GM12878 (cell line): ENCODE measurements around the gene ALDH1A2. TPM values are rescaled to one million over a fixed set of nuclear protein-coding genes. Genes with fewer than 3 reads are reported as not detected.

Source experiments
- ATAC-seq: fragments of 200-7000 bp; cut with Tn5 transposase; 3 replicates; pipeline ENCODE4 v1.9.1; 2020; ENCODE audit warnings: mild to moderate bottlenecking, moderate library complexity
- BruUV-seq: library from RNA; stranded (reverse); fragments of 400-500 nt; replicated peaks from 2 replicates; lab custom pipeline; 2021; lab: Mats Ljungman, UMichigan
- CTCF ChIA-PET: fragments of 300-600 bp; sonication (Branson Sonifier 250); formaldehyde crosslinking; extraction: SDS; loops from one replicate; lab custom pipeline; 2021; ENCODE audit warnings: inconsistent platforms; lab: Yijun Ruan, JAX
- POLR2A ChIA-PET: fragments of 350-600 bp; formaldehyde crosslinking; extraction: SDS; loops from one replicate; lab custom pipeline; 2021; ENCODE audit warnings: inconsistent platforms; lab: Charles Lee
- RAD21 ChIA-PET: fragments of 300-600 bp; sonication (Branson Sonifier 250); formaldehyde crosslinking; loops from one replicate; lab custom pipeline; 2023; ENCODE audit warnings: antibody characterized with exemption; ENCODE audit not compliant: unreplicated experiment; lab: Charles Lee
- SMC1A ChIA-PET: fragments of 300-600 bp; sonication (Branson Sonifier 250); formaldehyde crosslinking; loops from one replicate; lab custom pipeline; 2023; ENCODE audit not compliant: unreplicated experiment, uncharacterized antibody; lab: Charles Lee
- DNase-seq: peaks from one replicate; pipeline ENCODE4 v3.0.0-alpha.2; 2011; ENCODE audit warnings: low read depth, low spot score
- FAIRE-seq: peaks from 3 replicates; lab custom pipeline; 2011; peaks lifted over from hg19 to GRCh38; lab: Jason Lieb, UNC
- H2AFZ ChIP-seq: 2 replicates; pipeline ENCODE4 v1.6.0; 2011; ENCODE audit warnings: low read depth, low read length, control low read depth; ENCODE audit not compliant: control insufficient read depth
- H3K27ac ChIP-seq: 2 replicates; pipeline ENCODE4 v1.5.1; 2011; ENCODE audit warnings: control low read depth; ENCODE audit not compliant: control insufficient read depth, insufficient read depth
- H3K27me3 ChIP-seq, 2 experiments: replicated peaks in 1 of 2; 2 replicates each; pipeline versions ENCODE4 v1.6.0 to v1.6.1; 2011; ENCODE audit warnings: low read length in 1 of 2; ENCODE audit not compliant: control insufficient read depth in 2 of 2, insufficient read depth in 2 of 2
- H3K36me3 ChIP-seq, 2 experiments: 2 replicates each; pipeline ENCODE4 v1.5.1; 2011; ENCODE audit warnings: low read length in 1 of 2; ENCODE audit not compliant: control insufficient read depth in 2 of 2, insufficient read depth in 2 of 2
- H3K4me1 ChIP-seq: 2 replicates; pipeline ENCODE4 v1.6.1; 2011; ENCODE audit warnings: mild to moderate bottlenecking, low read length, moderate library complexity, mixed read lengths; ENCODE audit not compliant: control insufficient read depth, insufficient read depth
- H3K4me2 ChIP-seq: 2 replicates; pipeline ENCODE4 v1.6.0; 2011; ENCODE audit warnings: control low read depth; ENCODE audit not compliant: control insufficient read depth, insufficient read depth
- H3K4me3 ChIP-seq: fragments of 200-600 bp; sonication (generic); 2 replicates; pipeline ENCODE4 v1.5.1; 2016
- H3K79me2 ChIP-seq: 2 replicates; pipeline ENCODE4 v1.6.0; 2011; ENCODE audit warnings: low read length; ENCODE audit not compliant: control insufficient read depth, insufficient read depth
- H3K9ac ChIP-seq: 2 replicates; pipeline ENCODE4 v1.8.0; 2011; ENCODE audit warnings: low read length, control low read depth, mixed read lengths; ENCODE audit not compliant: control insufficient read depth, insufficient read depth
- H3K9me3 ChIP-seq: replicated peaks from 3 replicates; pipeline ENCODE4 v1.5.1; 2011; ENCODE audit warnings: mild to moderate bottlenecking, low read length; ENCODE audit not compliant: control insufficient read depth, insufficient read depth
- H4K20me1 ChIP-seq: 2 replicates; pipeline ENCODE4 v1.6.0; 2011; ENCODE audit not compliant: control insufficient read depth, insufficient read depth
- ASH2L ChIP-seq: fragments of 300-600, 200-600 bp; sonication (generic); IDR thresholded peaks from 2 replicates; pipeline ENCODE4 v1.6.1; 2017; ENCODE audit warnings: low read depth, mild to moderate bottlenecking, borderline replicate concordance
- ATF7 ChIP-seq: fragments of 450-650 bp; IDR thresholded peaks from 2 replicates; pipeline ENCODE4 v1.6.1; 2016; ENCODE audit warnings: low read depth, mild to moderate bottlenecking
- BHLHE40 ChIP-seq, 2 experiments: fragments of 450-650 bp in 1 of 2; IDR thresholded peaks; 2 replicates each; pipeline ENCODE4 v1.6.1; 2011 to 2017; ENCODE audit warnings: low read depth in 2 of 2, borderline replicate concordance in 1 of 2, improper control_type of control experiment in 1 of 2, low read length in 1 of 2, mild to moderate bottlenecking in 1 of 2
- DPF2 ChIP-seq: fragments of 450-650 bp; IDR thresholded peaks from 2 replicates; pipeline ENCODE4 v1.6.1; 2017; ENCODE audit warnings: mild to moderate bottlenecking
- IRF5 ChIP-seq: fragments of 450-650 bp; IDR thresholded peaks from 2 replicates; pipeline ENCODE4 v1.6.1; 2017; ENCODE audit warnings: borderline replicate concordance
- RAD51 ChIP-seq: fragments of 450-650 bp; IDR thresholded peaks from 2 replicates; pipeline ENCODE4 v1.6.1; 2016; ENCODE audit warnings: moderate library complexity, mild to moderate bottlenecking, inconsistent platforms
- SUZ12 ChIP-seq: fragments of 200-600 bp; sonication (generic); IDR thresholded peaks from one replicate; pipeline ENCODE4 v1.6.1; 2018; ENCODE audit warnings: antibody characterized with exemption, mild to moderate bottlenecking; ENCODE audit not compliant: unreplicated experiment
- TCF7 ChIP-seq: IDR thresholded peaks from 2 replicates; pipeline ENCODE4 v1.6.1; 2014; ENCODE audit warnings: antibody characterized with exemption, borderline replicate concordance
- ZNF274 ChIP-seq: IDR thresholded peaks from one replicate; pipeline ENCODE4 v1.8.0; 2011; ENCODE audit not compliant: insufficient read length, insufficient read depth
- ZSCAN29 ChIP-seq: fragments of 450-650 bp; IDR thresholded peaks from 2 replicates; pipeline ENCODE4 v1.6.1; 2017; ENCODE audit warnings: mild to moderate bottlenecking, moderate library complexity
- in situ Hi-C: fragments of 300-500 bp; cut with MboI; formaldehyde crosslinking; loops from 9 replicates; pipeline ENCODE4 v1.14.3; 2018; ENCODE audit warnings: mixed read lengths
- intact Hi-C: fragments of 100-400 bp; cut with micrococcal nuclease; formaldehyde crosslinking; loops from one replicate; pipeline ENCODE4 v1.14.2; 2022; ENCODE audit not compliant: unreplicated experiment
- polyA plus RNA-seq, 11 experiments: library from polyadenylated mRNA; depleted of rRNA in 4 of 11; unstranded in 6 of 11; stranded (reverse) in 5 of 11; fragments of >200 nt; fragmentation: Nextera tagmentation in 4 of 11; fragmentation: Illumina TruSeq in 1 of 11; extraction: Ambion mirVana in 4 of 11; extraction: Trizol in 1 of 11; gene quantifications; 1 replicate in 1 of 11; 2 replicates in 10 of 11; pipeline versions ENCODE4 v1.2.1 to v1.2.3, GENCODE V29; 2011 to 2016; ENCODE audit warnings: inconsistent platforms in 2 of 11, missing spikeins in 2 of 11, low read depth in 1 of 11
- total RNA-seq, 4 experiments: library from RNA; depleted of rRNA in 3 of 4; stranded (reverse); fragments of >200 nt in 3 of 4; fragmentation: Illumina TruSeq in 1 of 4; extraction: Trizol in 1 of 4; gene quantifications; 2 replicates each; pipeline versions ENCODE4 v1.2.1 to v1.2.3, GENCODE V29; 2013 to 2021
- TF ChIP-seq, protein P1 (sequence below): IDR thresholded peaks from 2 replicates; pipeline ENCODE4 v1.6.1; 2012; ENCODE audit warnings: low read depth, low read length, improper control_type of control experiment
- TF ChIP-seq, protein P2 (sequence below): IDR thresholded peaks from 2 replicates; pipeline ENCODE4 v1.6.1; 2011; ENCODE audit warnings: mild to moderate bottlenecking, low read depth, low read length, moderate library complexity; ENCODE audit not compliant: insufficient replicate concordance

ALDH1A2 gene
- total and polyA plus RNA-seq, 10 of the 15 experiments (the other 5 are each of a cell fraction or from before 2014, with no cell fraction given): 0.06 to 0.92 (median 0.18) TPM; not detected in 5

DNA sequence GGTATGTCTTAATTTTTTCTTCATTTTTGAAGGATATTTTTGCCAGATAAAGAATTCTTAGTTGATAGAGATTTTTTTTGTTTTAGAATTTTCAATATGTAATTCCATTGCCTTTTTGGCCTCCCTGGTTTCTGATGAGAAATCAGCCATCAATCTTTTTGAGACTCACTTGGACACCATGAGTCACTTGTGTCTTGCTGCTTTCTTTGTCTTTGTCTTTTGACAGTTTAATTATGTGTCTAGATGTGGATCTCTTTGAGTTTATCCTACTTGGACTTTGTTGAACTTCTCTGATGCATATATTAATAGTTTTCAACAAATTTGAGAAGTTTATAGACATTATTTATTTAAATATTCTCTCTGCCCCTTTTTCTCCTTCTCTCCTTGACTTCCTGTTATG, 38.0 kb upstream of the ALDH1A2 start:
- no peak overlapping the region for H3K9ac ChIP-seq
- POLR2A ChIA-PET: no interaction called here
- no peak overlapping the region for H3K4me2 ChIP-seq
- H4K20me1 ChIP-seq: no peaks in the 10 kb centered on the region
- in situ Hi-C loops: no loop called here
- RAD21 ChIA-PET: no interaction called here
- ATAC-seq (no peak), FAIRE-seq (no peak), DNase-seq (no peak)
- no peaks in the 10 kb centered on the region for H3K9me3 ChIP-seq
- H3K4me3 ChIP-seq: no peak overlapping the region
- H3K4me1 ChIP-seq: no peaks in the 10 kb centered on the region
- H3K79me2 ChIP-seq: no peaks in the 10 kb centered on the region
- intact Hi-C loops: no loop called here
- CTCF ChIA-PET: no interaction called here
- TF ChIP-seq ZNF274: no peak
- TF ChIP-seq, protein P1, sequence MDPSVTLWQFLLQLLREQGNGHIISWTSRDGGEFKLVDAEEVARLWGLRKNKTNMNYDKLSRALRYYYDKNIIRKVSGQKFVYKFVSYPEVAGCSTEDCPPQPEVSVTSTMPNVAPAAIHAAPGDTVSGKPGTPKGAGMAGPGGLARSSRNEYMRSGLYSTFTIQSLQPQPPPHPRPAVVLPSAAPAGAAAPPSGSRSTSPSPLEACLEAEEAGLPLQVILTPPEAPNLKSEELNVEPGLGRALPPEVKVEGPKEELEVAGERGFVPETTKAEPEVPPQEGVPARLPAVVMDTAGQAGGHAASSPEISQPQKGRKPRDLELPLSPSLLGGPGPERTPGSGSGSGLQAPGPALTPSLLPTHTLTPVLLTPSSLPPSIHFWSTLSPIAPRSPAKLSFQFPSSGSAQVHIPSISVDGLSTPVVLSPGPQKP: no peak
- TF ChIP-seq DPF2: no peak
- no peak for TF ChIP-seq BHLHE40 (IDR thresholded peaks at IDR 0.05; ENCODE audit: borderline replicate concordance in 1 of 2, low read depth in 2 of 2, low read length in 1 of 2)
- TF ChIP-seq ATF7: no peak
- TF ChIP-seq ZSCAN29: no peak
- TF ChIP-seq RAD51: no peak
- no peak for TF ChIP-seq SUZ12
- TF ChIP-seq IRF5: no peak
- TF ChIP-seq ASH2L: no peak
- TF ChIP-seq TCF7: no peak
- TF ChIP-seq, protein P2, sequence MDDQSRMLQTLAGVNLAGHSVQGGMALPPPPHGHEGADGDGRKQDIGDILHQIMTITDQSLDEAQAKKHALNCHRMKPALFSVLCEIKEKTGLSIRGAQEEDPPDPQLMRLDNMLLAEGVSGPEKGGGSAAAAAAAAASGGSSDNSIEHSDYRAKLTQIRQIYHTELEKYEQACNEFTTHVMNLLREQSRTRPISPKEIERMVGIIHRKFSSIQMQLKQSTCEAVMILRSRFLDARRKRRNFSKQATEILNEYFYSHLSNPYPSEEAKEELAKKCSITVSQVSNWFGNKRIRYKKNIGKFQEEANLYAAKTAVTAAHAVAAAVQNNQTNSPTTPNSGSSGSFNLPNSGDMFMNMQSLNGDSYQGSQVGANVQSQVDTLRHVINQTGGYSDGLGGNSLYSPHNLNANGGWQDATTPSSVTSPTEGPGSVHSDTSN: no peak
- no TSS peak for BruUV-seq
- no peaks in the 10 kb centered on the region for H3K27me3 ChIP-seq
- SMC1A ChIA-PET: no interaction called here
- H2AFZ ChIP-seq: no peak overlapping the region
- H3K27ac ChIP-seq: no peak overlapping the region
- H3K36me3 ChIP-seq: no peaks in the 10 kb centered on the region
